ENCODE data around the gene JPT1.
"Not testable (repeated sequence)": the region's sequence is repeated elsewhere in the genome, so short reads cannot be mapped to it uniquely, and the experiment has no call there.

- not testable (repeated sequence) for TF ChIP-seq TAF1 (IDR thresholded peaks at IDR 0.05; ENCODE audit: borderline replicate concordance, low read depth, low read length); POLR2AphosphoS5 (IDR thresholded peaks at IDR 0.05; ENCODE audit: low read depth, low read length)
Observed at GRCh38 chr17:75164606-75165005, 10.3 kb upstream of the JPT1 start.
